GM18861 (cell line): ENCODE results near the gene COX7A2L.
"Not testable (repeated sequence)": the region's sequence is repeated elsewhere in the genome, so short reads cannot be mapped to it uniquely, and the experiment has no call there.

Experiments used
- ATAC-seq: cut with Tn5 transposase; IDR thresholded peaks from one replicate; pipeline ENCODE4 v1.9.1; 2021; ENCODE audit not compliant: unreplicated experiment

COX7A2L gene

DNA sequence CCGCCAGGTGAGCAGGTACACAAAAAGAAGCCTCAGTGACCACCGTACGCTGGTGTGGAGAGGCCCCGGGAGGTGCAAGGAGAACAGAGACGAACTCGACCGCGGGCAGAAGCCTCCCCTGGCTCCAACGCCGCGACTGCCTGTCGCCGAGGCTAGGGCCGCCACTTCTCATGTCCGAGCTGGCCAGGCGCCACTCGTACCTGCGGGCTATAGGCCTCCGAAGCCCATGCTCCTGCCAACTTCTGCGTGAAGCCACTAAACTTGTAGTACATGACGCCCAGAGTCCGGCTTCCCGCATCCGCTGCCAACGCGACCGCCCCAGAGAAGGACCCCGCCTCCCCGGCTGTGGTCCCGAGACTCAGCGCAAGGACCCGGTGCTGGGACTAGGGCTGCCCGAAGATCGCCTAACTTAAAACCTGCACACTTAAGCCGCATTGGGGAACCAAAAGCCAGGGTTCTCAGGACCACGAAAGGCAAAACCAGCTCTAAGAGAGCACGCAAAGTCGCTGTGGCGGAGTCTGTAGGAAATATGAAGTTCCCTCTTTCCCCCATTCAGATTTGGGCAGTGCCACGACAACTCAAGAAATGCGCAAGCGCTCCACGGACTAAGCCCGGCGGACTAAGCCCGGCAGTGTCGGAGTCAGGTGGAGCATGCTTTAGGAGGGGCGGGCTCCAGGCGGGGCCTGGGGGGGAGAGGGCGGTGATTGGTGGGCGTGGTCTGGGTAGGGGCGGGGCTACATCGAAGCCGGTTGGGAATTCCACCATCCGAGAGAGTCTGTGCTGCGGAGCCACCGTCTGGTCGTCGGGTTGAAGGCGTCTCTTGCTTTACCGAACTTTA, at the start of gene COX7A2L:
Gene COX7A2L, minus strand, starts transcription at position 328 of the 838 bp plus-strand sequence. Its CDS starts 56 bp downstream, at position 272.
- ATAC-seq = peak; percentile 75

DNA sequence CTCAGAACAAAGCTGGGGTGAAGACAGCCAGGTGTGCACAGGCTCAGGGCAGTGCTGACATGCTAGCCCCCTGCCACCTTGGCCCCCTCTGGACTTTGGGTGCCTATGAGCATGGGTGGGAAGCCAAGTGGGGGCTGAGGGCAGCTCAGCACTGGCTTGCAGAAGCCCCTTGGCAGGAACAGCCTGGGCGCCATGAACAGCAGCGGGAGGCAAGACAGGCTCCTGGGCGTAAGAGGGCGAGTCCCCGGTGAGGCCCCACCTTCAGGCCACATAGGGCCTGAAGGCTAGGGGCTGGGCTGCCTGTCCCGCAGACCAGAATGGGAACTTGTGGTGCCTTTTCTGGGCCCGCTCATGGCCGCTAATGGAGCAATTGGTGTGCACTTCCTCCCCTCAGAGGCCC, 47.0 kb upstream of the COX7A2L start:
- ATAC-seq = no peak

DNA sequence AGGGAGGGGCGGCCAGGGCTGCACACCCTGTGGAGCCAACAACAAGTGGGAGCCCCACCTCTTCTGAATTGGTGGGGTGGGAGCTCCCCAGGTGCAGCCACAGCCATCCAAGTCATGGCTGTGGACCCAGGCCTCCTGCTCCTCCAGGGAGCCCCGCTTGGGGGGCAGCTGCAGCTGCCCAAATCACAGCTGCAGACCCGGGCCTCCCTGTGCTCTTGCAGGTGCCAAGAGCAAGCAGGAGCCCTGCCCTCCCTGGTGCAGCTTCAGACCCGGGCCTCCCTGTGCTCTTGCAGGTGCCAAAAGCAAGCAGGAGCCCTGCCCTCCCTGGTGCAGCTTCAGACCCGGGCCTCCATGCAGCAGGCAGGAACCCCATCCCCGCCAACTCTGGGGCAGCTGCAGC, 46.5 kb upstream of the COX7A2L start:
- no peak for ATAC-seq

GRCh38 chr2:42404676-42405075, 43.7 kb upstream of the COX7A2L start:
- no peak for ATAC-seq

DNA sequence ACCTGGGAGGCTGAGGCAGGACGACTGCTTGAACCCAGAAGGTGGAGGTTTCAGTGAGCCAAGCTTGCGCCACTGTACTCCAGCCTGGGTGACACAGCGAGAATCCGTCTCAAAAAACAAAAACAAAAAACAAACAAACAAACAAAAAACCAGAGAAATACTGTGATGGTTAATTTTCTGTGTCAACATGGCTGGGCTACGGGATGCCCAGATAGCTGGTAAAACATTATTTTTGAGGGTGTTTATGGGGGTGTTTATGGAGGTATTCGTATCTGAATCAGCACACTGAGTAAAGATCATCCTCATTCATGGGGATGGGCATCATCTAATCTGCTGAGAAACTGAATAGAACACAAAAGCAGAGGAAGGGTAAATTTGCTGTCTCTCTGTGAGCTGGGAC, 40.8 kb upstream of the COX7A2L start:
- no peak for ATAC-seq

- not testable (repeated sequence) for ATAC-seq
These were observed 37.0 kb upstream of the COX7A2L start for GRCh38 chr2:42398052-42398451.

- not testable (repeated sequence) for ATAC-seq
These were observed 32.3 kb upstream of the COX7A2L start for GRCh38 chr2:42393320-42393719.

GRCh38 chr2:42392191-42392590, 31.2 kb upstream of the COX7A2L start:
- no peak for ATAC-seq

- no peak for ATAC-seq
These were observed 29.5 kb upstream of the COX7A2L start for GRCh38 chr2:42390401-42390969.

DNA sequence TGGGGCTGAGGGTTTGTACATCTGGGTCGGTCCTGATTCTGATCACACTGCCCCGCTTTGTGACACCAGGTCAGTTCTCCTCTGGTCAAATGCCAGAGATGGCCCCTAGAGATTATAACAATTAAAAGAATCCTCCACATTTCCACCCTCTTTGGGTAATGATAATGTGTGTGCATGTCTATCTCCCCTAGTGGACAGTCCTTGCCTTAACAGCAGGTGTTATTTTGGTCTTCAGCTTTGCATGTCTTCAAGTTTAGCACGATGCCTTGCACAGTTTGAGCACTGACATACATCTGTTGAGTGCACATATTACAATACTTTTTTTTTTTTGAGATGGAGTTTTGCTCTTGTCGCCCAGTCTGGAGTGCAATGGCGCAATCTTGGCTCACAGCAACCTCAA, 25.7 kb upstream of the COX7A2L start:
- no peak for ATAC-seq

- ATAC-seq = no peak
These were observed 24.2 kb upstream of the COX7A2L start for GRCh38 chr2:42385225-42385624.

DNA sequence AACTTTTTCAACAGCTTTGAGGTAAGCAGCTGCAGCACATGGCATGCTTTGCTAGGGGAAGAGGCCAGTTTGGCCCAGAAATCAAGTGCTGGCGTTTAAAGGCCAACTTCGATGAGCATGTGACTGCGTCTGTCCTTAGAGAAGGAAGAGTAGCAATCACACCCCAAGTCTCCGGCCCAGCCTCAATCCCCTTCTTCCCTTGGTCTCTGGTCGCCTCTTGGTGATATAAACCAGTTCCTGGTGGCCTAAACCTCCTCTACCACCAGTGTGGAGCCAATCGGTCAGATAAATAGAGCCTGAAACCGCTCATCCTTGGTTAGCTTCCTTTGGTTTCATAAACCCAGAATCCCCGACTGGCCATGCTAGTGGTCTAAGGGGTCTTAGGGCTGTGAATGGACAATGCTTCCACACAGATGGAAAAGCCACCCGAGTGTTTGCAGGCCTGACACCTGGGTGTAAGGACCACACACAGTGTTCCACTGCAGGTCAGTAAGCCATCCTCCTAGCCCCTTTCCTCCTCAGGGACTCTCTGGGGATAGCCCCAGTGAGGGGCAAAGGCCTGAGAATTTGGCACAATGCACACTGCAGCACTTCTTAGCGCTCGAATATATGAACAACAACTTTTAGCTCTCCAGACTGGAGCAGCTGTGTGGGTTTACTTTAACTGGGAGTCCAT, 23.0 kb upstream of the COX7A2L start:
- no peak for ATAC-seq

DNA sequence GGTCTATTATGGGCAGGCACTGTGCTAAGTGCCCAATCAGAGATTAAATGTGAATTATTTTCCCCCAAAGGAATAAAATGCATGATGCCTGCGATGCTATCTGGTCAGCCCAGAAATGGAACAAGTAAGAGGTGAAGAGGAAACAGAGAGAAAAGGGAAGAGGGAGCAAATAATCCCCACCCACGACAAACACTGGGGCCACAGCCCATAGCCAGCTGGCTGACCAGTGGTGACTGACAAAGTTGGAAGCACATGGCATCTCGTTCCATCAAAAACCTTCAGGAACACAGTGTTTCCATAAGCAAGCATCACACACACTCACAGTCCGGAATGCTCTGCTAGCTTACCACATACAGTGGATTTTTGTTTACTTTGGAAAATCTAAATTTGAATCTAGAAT, 21.1 kb upstream of the COX7A2L start:
- ATAC-seq = no peak

DNA sequence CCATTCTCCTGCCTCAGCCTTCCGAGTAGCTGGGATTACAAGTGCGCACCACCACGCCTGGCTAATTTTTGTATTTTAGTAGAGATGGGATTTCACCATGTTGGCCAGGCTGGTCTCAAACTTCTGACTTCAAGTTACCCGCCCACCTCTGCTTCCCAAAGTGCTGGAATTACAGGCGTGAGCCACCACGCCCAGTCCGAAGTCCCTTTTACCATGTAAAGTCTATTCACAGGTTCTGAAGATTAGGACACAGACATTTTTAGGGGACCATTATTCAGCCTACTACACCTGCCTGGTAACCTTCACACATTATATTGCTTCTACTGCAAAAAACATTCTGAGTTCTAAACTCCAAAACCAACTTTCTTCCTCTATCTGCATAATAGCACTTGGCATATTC, 19.0 kb upstream of the COX7A2L start:
- not testable (repeated sequence) for ATAC-seq

DNA sequence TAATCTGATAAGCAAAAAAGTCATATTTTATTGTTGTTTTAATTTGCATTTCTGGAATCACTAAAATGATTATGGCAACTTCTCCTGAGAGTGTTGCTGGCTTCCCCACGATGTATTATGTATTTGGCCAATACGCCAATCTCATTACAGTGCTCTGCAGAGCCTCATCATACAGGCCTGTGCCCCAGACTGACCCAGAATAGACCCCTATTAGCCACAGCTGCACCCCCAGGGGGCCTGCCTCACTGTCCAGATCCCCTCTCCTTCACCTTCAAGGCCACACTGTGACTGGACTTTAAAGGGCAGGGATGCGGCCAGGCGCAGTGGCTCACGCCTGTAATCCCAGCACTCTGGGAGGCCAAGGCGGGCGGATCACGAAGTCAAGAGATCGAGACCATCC, 17.4 kb upstream of the COX7A2L start:
- ATAC-seq = no peak

DNA sequence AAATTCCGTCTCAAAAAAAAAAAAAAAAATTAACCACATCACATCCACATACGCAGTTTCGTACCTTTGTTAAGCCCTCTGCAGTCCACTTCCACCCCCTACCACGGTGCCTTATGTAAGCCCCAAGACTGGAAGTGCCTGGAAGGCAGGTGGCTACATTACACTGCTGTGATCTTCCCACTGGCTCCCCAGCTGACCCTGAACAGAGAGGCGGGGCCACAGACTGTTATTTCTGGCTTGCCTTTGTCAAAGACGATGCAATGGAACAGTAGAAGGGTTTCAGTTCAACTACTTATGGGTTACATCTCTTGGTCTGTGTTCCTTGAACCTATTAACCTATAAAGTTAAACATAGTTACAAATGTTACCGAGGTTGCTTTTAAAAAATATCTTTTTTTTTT, 15.7 kb upstream of the COX7A2L start:
- no peak for ATAC-seq

DNA sequence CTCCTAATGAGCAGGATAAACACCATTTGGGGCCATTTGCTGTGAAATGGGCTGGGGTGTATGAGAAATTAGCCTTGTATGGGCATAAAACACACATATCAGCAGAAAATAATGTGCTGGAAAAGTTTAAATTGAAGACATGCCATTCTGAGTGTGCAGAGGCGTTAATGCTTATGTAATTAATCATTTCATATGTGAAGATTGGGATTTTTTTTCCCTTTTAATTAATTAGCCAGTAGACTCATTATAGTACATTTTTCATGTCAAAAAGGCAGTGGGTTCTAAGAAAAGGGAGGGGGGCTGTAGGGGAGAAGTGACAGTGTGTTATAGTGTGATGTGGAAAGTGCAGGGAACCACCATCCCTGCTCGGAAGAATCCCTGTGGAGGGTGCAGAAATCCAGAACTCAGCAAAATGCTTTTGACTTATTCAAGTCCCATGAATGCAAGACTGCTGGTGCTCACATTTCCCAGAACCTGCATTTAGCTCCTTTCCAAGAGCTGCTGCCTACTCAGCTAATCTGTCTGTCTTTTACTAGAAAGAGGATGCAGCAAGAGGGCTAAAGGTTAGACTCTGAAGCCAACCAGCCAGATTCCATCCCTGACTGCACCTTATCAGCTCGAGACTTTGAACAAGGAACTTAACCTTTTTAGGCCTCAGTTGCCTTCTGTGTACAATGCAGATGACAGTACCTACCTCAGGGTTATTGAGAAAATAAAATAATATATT, 11.6 kb upstream of the COX7A2L start:
- no peak for ATAC-seq

- no peak for ATAC-seq
These were observed 10.8 kb upstream of the COX7A2L start for GRCh38 chr2:42371611-42372473.

GRCh38 chr2:42369532-42370229, 8.7 kb upstream of the COX7A2L start:
- no peak for ATAC-seq
